ENCODE measurements around the gene SPATA7. TPM values are rescaled to one million over a fixed set of nuclear protein-coding genes. Genes with fewer than 3 reads are reported as not detected.
A peak's percentile ranks its signal among the peaks of the same experiment; 100 is the strongest.

Gene SPATA7
- polyA plus RNA-seq, 1 of the 3 experiments (the other 2 are of a cell fraction), result 3.5 TPM

- Histone ChIP-seq H3K9me3 (no peaks in the 10 kb centered on the region), H3K4me1 (ENCODE audit: control insufficient read depth in 1 of 2, insufficient read depth in 2 of 2, low read depth in 1 of 2, low read length in 1 of 2) (peaks cover 0 to 3% of the 10 kb centered on the region in 2 experiments; a peak in 1 of 4 replicates), H3K4me2 (no peak overlapping the region), H3F3A (replicated peaks; ENCODE audit: insufficient read depth) (peaks cover 4% of the 10 kb centered on the region), H2AFZ (ENCODE audit: low read depth) (no peak overlapping the region), H3K27me3 (ENCODE audit: insufficient read depth) (no peaks in the 10 kb centered on the region), H3K4me3 (ENCODE audit: low read depth in 2 of 2, low read length in 1 of 2) (no peak overlapping the region), H3K79me2 (ENCODE audit: insufficient read depth) (peaks cover 20% of the 10 kb centered on the region; the same call in 1 of the 2 replicates), H4K20me1 (ENCODE audit: insufficient read depth) (no peaks in the 10 kb centered on the region), H3K27ac (ENCODE audit: low read depth in 2 of 2, low read length in 1 of 2) (no peak overlapping the region), H3K9me2 (no peaks in the 10 kb centered on the region), H3K9ac (no peak overlapping the region), H3K36me3 (replicated peaks in 1 of 2; ENCODE audit: control insufficient read depth in 1 of 2, insufficient read depth in 2 of 2, low read length in 1 of 2) (peaks cover 48 to 61% of the 10 kb centered on the region in 2 experiments)
- 99% methylated on average over 6 of the region's 6 CpGs for WGBS (ENCODE audit: low lambda C conversion rate)
- POLR2A ChIA-PET, result no interaction called here
- no peak for DNase-seq
- CTCF ChIA-PET, result interaction anchor here (1.2 kb wide), 1 partner anchor 15 kb away, joined by 3 read pairs; no protein-coding TSS in a partner anchor
- TF ChIP-seq REST (IDR thresholded peaks at IDR 0.05; ENCODE audit: low read depth, low read length), result no peak
- 0 out of 2 replicates have a peak, but pooled peaks have one; percentile 31 for TF ChIP-seq USF1 (IDR thresholded peaks at IDR 0.05; ENCODE audit: borderline replicate concordance, low read depth)
- no peak for TF ChIP-seq RXRA (IDR thresholded peaks at IDR 0.05; ENCODE audit: borderline replicate concordance, low read depth)
- no peak for TF ChIP-seq NRF1 (IDR thresholded peaks at IDR 0.05; ENCODE audit: low read depth, low read length)
Measured at GRCh38 chr14:88477513-88478250, 92.2 kb downstream of the SPATA7 start.

GRCh38 chr14:88478931-88479330 lies 93.5 kb downstream of the SPATA7 start:
- H3K9me2 ChIP-seq, result no peaks in the 10 kb centered on the region
- no peak overlapping the region for H3K27ac ChIP-seq (ENCODE audit: low read depth in 2 of 2, low read length in 1 of 2)
- H3F3A ChIP-seq (replicated peaks; ENCODE audit: insufficient read depth), result no peaks in the 10 kb centered on the region
- H2AFZ ChIP-seq (ENCODE audit: low read depth), result no peak overlapping the region
- no peak overlapping the region for H3K9ac ChIP-seq
- no peak overlapping the region for H3K4me3 ChIP-seq (ENCODE audit: low read depth in 2 of 2, low read length in 1 of 2)
- peaks cover 20% of the 10 kb centered on the region; the same call in 1 of the 2 replicates for H3K79me2 ChIP-seq (ENCODE audit: insufficient read depth)
- H3K4me1 ChIP-seq (ENCODE audit: control insufficient read depth in 1 of 2, insufficient read depth in 2 of 2, low read depth in 1 of 2, low read length in 1 of 2), result peaks cover 0 to 3% of the 10 kb centered on the region in 2 experiments; a peak in 1 of 4 replicates
- no peaks in the 10 kb centered on the region for H3K9me3 ChIP-seq
- no peaks in the 10 kb centered on the region for H3K27me3 ChIP-seq (ENCODE audit: insufficient read depth)
- H3K4me2 ChIP-seq, result no peak overlapping the region
- no peaks in the 10 kb centered on the region for H4K20me1 ChIP-seq (ENCODE audit: insufficient read depth)
- H3K36me3 ChIP-seq (replicated peaks in 1 of 2; ENCODE audit: control insufficient read depth in 1 of 2, insufficient read depth in 2 of 2, low read length in 1 of 2), result peaks cover 39 to 50% of the 10 kb centered on the region in 2 experiments
- CTCF ChIA-PET, result no interaction called here
- TF ChIP-seq NFIC (IDR thresholded peaks at IDR 0.05; ENCODE audit: borderline replicate concordance) (no peak), RXRA (IDR thresholded peaks at IDR 0.05; ENCODE audit: borderline replicate concordance, low read depth) (no peak), EZH2phosphoT487 (IDR thresholded peaks at IDR 0.05; ENCODE audit: borderline replicate concordance, low read depth) (no peak), GATA2 (CRISPR knock-in tag; IDR thresholded peaks at IDR 0.05) (no peak), FOSL2 (IDR thresholded peaks at IDR 0.05; ENCODE audit: borderline replicate concordance, low read depth) (no peak), MXI1 (IDR thresholded peaks at IDR 0.05; ENCODE audit: low read depth, low read length) (no peak), MAX (IDR thresholded peaks at IDR 0.05; ENCODE audit: low read depth) (no peak), USF2 (IDR thresholded peaks at IDR 0.05; ENCODE audit: borderline replicate concordance, low read depth, low read length) (no peak), GABPA (IDR thresholded peaks at IDR 0.05; ENCODE audit: low read depth) (no peak), JUND (IDR thresholded peaks at IDR 0.05) (no peak), CHD2 (IDR thresholded peaks at IDR 0.05; ENCODE audit: low read length, partially characterized antibody) (no peak), RCOR1 (IDR thresholded peaks at IDR 0.05; ENCODE audit: low read length) (no peak), SIN3A (IDR thresholded peaks at IDR 0.05; ENCODE audit: borderline replicate concordance, low read depth, low read length) (no peak), MEF2A (IDR thresholded peaks at IDR 0.05; ENCODE audit: borderline replicate concordance, low read depth) (no peak)
- 98% methylated on average over 10 of the region's 36 CpGs for WGBS (ENCODE audit: low lambda C conversion rate)
- no peak for DNase-seq
- POLR2A ChIA-PET, result no interaction called here

Data from SK-N-SH (cell line).